ENCODE results near the gene GAB4.
A peak's percentile ranks its signal among the peaks of the same experiment; 100 is the strongest.

The GAB4 gene

GRCh38 chr22:16965083-16965482, 42.9 kb downstream of the GAB4 start:
- Histone ChIP-seq H3K4ac (ENCODE audit: low read length) (no peak overlapping the region), H3K9ac (ENCODE audit: low read depth, low read length, poor library complexity) (no peak overlapping the region), H3K27ac (replicated peaks; ENCODE audit: low read length) (no peak overlapping the region), H3K14ac (ENCODE audit: low read length) (no peak overlapping the region), H3K9me3 (replicated peaks in 1 of 2; ENCODE audit: control insufficient read depth in 2 of 2, insufficient read depth in 1 of 2, low read depth in 1 of 2, low read length in 2 of 2) (peaks cover 0 to 64% of the 10 kb centered on the region in 2 donors), H2AK5ac (ENCODE audit: low read depth, low read length) (no peak overlapping the region), H3K4me1 (ENCODE audit: control insufficient read depth in 2 of 2, insufficient read depth in 1 of 2, low read depth in 1 of 2, low read length in 2 of 2) (no peaks in the 10 kb centered on the region), H3K4me2 (ENCODE audit: insufficient read depth, low read length, poor library complexity, severe bottlenecking) (no peak overlapping the region), H3K4me3 (ENCODE audit: low read length in 2 of 2) (peak overlapping the region in 1 of 2 donors; percentile 43), H3K79me1 (ENCODE audit: low read depth, low read length) (peaks cover 2% of the 10 kb centered on the region), H2BK12ac (ENCODE audit: low read length) (no peak overlapping the region), H3K36me3 (replicated peaks in 1 of 2; ENCODE audit: control insufficient read depth in 2 of 2, insufficient read depth in 2 of 2, low read length in 2 of 2) (no peaks in the 10 kb centered on the region), H4K8ac (ENCODE audit: low read depth, low read length) (no peak overlapping the region), H2AFZ (ENCODE audit: low read length) (no peak overlapping the region), H3K27me3 (ENCODE audit: control insufficient read depth in 3 of 3, insufficient read depth in 3 of 3, low read depth in 1 of 3, low read length in 3 of 3) (no peaks in the 10 kb centered on the region), H2BK120ac (ENCODE audit: low read depth, low read length) (no peak overlapping the region), H2BK15ac (ENCODE audit: low read length) (no peak overlapping the region), H3K23ac (ENCODE audit: low read depth, low read length, poor library complexity) (no peak overlapping the region), H2BK5ac (ENCODE audit: low read length) (peak overlapping the region; percentile 31), H3K18ac (ENCODE audit: low read length) (no peak overlapping the region), H4K91ac (ENCODE audit: low read depth, low read length, poor library complexity) (no peak overlapping the region)
- WGBS, 2 donors (ENCODE audit: extremely low coverage in 2 of 2, insufficient read length in 2 of 2, insufficient replicate concordance in 1 of 2): no CpG with 5 or more reads among the region's 7 CpGs
- no peak for DNase-seq (ENCODE audit: low spot score)

GRCh38 chr22:16964366-16964765, 43.7 kb downstream of the GAB4 start:
- no CpG with 5 or more reads among the region's 5 CpGs for WGBS, 2 donors (ENCODE audit: extremely low coverage in 2 of 2, insufficient read length in 2 of 2, insufficient replicate concordance in 1 of 2)

GRCh38 chr22:16963189-16963945, 44.7 kb downstream of the GAB4 start:
- no peak for DNase-seq (ENCODE audit: low spot score)
- Histone ChIP-seq H2BK120ac (ENCODE audit: low read depth, low read length) (no peak overlapping the region), H3K79me1 (ENCODE audit: low read depth, low read length) (peaks cover 2% of the 10 kb centered on the region), H2AFZ (ENCODE audit: low read length) (no peak overlapping the region), H3K14ac (ENCODE audit: low read length) (no peak overlapping the region), H3K4ac (ENCODE audit: low read length) (no peak overlapping the region), H2BK5ac (ENCODE audit: low read length) (no peak overlapping the region), H3K4me3 (ENCODE audit: low read length in 2 of 2) (peak overlapping the region in 1 of 2 donors; percentile 57), H2AK5ac (ENCODE audit: low read depth, low read length) (no peak overlapping the region), H2BK15ac (ENCODE audit: low read length) (no peak overlapping the region), H3K4me1 (ENCODE audit: control insufficient read depth in 2 of 2, insufficient read depth in 1 of 2, low read depth in 1 of 2, low read length in 2 of 2) (no peaks in the 10 kb centered on the region), H4K8ac (ENCODE audit: low read depth, low read length) (no peak overlapping the region), H4K91ac (ENCODE audit: low read depth, low read length, poor library complexity) (no peak overlapping the region), H3K23ac (ENCODE audit: low read depth, low read length, poor library complexity) (no peak overlapping the region), H3K27me3 (ENCODE audit: control insufficient read depth in 3 of 3, insufficient read depth in 3 of 3, low read depth in 1 of 3, low read length in 3 of 3) (no peaks in the 10 kb centered on the region), H2BK12ac (ENCODE audit: low read length) (no peak overlapping the region), H3K9me3 (replicated peaks in 1 of 2; ENCODE audit: control insufficient read depth in 2 of 2, insufficient read depth in 1 of 2, low read depth in 1 of 2, low read length in 2 of 2) (peaks cover 0 to 60% of the 10 kb centered on the region in 2 donors), H3K18ac (ENCODE audit: low read length) (no peak overlapping the region), H3K9ac (ENCODE audit: low read depth, low read length, poor library complexity) (no peak overlapping the region), H3K27ac (replicated peaks; ENCODE audit: low read length) (no peak overlapping the region), H3K36me3 (replicated peaks in 1 of 2; ENCODE audit: control insufficient read depth in 2 of 2, insufficient read depth in 2 of 2, low read length in 2 of 2) (no peaks in the 10 kb centered on the region), H3K4me2 (ENCODE audit: insufficient read depth, low read length, poor library complexity, severe bottlenecking) (no peak overlapping the region)
- WGBS, 2 donors (ENCODE audit: extremely low coverage in 2 of 2, insufficient read length in 2 of 2, insufficient replicate concordance in 1 of 2): no CpG with 5 or more reads among the region's 18 CpGs

More at GRCh38 chr22:16964366-16964765, 43.7 kb downstream of the GAB4 start:
- no peak overlapping the region for H2AK5ac ChIP-seq (ENCODE audit: low read depth, low read length)
- no peaks in the 10 kb centered on the region for H3K4me1 ChIP-seq (ENCODE audit: control insufficient read depth in 2 of 2, insufficient read depth in 1 of 2, low read depth in 1 of 2, low read length in 2 of 2)
- H2AFZ ChIP-seq (ENCODE audit: low read length): no peak overlapping the region
- no peaks in the 10 kb centered on the region for H3K27me3 ChIP-seq (ENCODE audit: control insufficient read depth in 3 of 3, insufficient read depth in 3 of 3, low read depth in 1 of 3, low read length in 3 of 3)
- no peak overlapping the region for H2BK12ac ChIP-seq (ENCODE audit: low read length)
- H3K36me3 ChIP-seq (replicated peaks in 1 of 2; ENCODE audit: control insufficient read depth in 2 of 2, insufficient read depth in 2 of 2, low read length in 2 of 2): no peaks in the 10 kb centered on the region
- H2BK120ac ChIP-seq (ENCODE audit: low read depth, low read length): no peak overlapping the region
- no peak overlapping the region for H2BK5ac ChIP-seq (ENCODE audit: low read length)
- no peak overlapping the region for H3K14ac ChIP-seq (ENCODE audit: low read length)
- no peak overlapping the region for H4K8ac ChIP-seq (ENCODE audit: low read depth, low read length)
- H2BK15ac ChIP-seq (ENCODE audit: low read length): no peak overlapping the region
- H4K91ac ChIP-seq (ENCODE audit: low read depth, low read length, poor library complexity): no peak overlapping the region
- no peak overlapping the region for H3K4ac ChIP-seq (ENCODE audit: low read length)
- DNase-seq (ENCODE audit: low spot score): no peak
- H3K27ac ChIP-seq (replicated peaks; ENCODE audit: low read length): no peak overlapping the region
- H3K9ac ChIP-seq (ENCODE audit: low read depth, low read length, poor library complexity): no peak overlapping the region
- peak overlapping the region in 1 of 2 donors; percentile 49 for H3K4me3 ChIP-seq (ENCODE audit: low read length in 2 of 2)
- H3K23ac ChIP-seq (ENCODE audit: low read depth, low read length, poor library complexity): no peak overlapping the region
- H3K4me2 ChIP-seq (ENCODE audit: insufficient read depth, low read length, poor library complexity, severe bottlenecking): no peak overlapping the region
- peaks cover 2% of the 10 kb centered on the region for H3K79me1 ChIP-seq (ENCODE audit: low read depth, low read length)
- H3K9me3 ChIP-seq (replicated peaks in 1 of 2; ENCODE audit: control insufficient read depth in 2 of 2, insufficient read depth in 1 of 2, low read depth in 1 of 2, low read length in 2 of 2): peaks cover 0 to 59% of the 10 kb centered on the region in 2 donors
- no peak overlapping the region for H3K18ac ChIP-seq (ENCODE audit: low read length)

GRCh38 chr22:16962501-16962900, 45.5 kb downstream of the GAB4 start:
- Histone ChIP-seq H3K4me1 (ENCODE audit: control insufficient read depth in 2 of 2, insufficient read depth in 1 of 2, low read depth in 1 of 2, low read length in 2 of 2) (no peaks in the 10 kb centered on the region), H3K4ac (ENCODE audit: low read length) (no peak overlapping the region), H3K79me1 (ENCODE audit: low read depth, low read length) (peaks cover 2% of the 10 kb centered on the region), H3K18ac (ENCODE audit: low read length) (no peak overlapping the region), H4K91ac (ENCODE audit: low read depth, low read length, poor library complexity) (no peak overlapping the region), H3K27ac (replicated peaks; ENCODE audit: low read length) (no peak overlapping the region), H3K14ac (ENCODE audit: low read length) (no peak overlapping the region), H3K36me3 (replicated peaks in 1 of 2; ENCODE audit: control insufficient read depth in 2 of 2, insufficient read depth in 2 of 2, low read length in 2 of 2) (no peaks in the 10 kb centered on the region), H2BK12ac (ENCODE audit: low read length) (no peak overlapping the region), H2BK120ac (ENCODE audit: low read depth, low read length) (no peak overlapping the region), H3K9me3 (replicated peaks in 1 of 2; ENCODE audit: control insufficient read depth in 2 of 2, insufficient read depth in 1 of 2, low read depth in 1 of 2, low read length in 2 of 2) (peaks cover 0 to 61% of the 10 kb centered on the region in 2 donors), H2AFZ (ENCODE audit: low read length) (no peak overlapping the region), H3K4me2 (ENCODE audit: insufficient read depth, low read length, poor library complexity, severe bottlenecking) (no peak overlapping the region), H3K4me3 (ENCODE audit: low read length in 2 of 2) (no peak overlapping the region), H2BK5ac (ENCODE audit: low read length) (no peak overlapping the region), H2BK15ac (ENCODE audit: low read length) (no peak overlapping the region), H4K8ac (ENCODE audit: low read depth, low read length) (no peak overlapping the region), H3K27me3 (ENCODE audit: control insufficient read depth in 3 of 3, insufficient read depth in 3 of 3, low read depth in 1 of 3, low read length in 3 of 3) (no peaks in the 10 kb centered on the region), H3K23ac (ENCODE audit: low read depth, low read length, poor library complexity) (no peak overlapping the region), H3K9ac (ENCODE audit: low read depth, low read length, poor library complexity) (no peak overlapping the region), H2AK5ac (ENCODE audit: low read depth, low read length) (no peak overlapping the region)
- no CpG with 5 or more reads among the region's 7 CpGs for WGBS, 2 donors (ENCODE audit: extremely low coverage in 2 of 2, insufficient read length in 2 of 2, insufficient replicate concordance in 1 of 2)
- DNase-seq (ENCODE audit: low spot score): no peak

Measured in neuronal stem cell (in vitro differentiated cells).